HL-60 (cell line): ENCODE results near the gene TBCD.

Source experiments
- DNase-seq, 2 experiments: peaks; one replicate each; pipeline ENCODE4 v3.0.0-alpha.2; 2010 to 2020; ENCODE audit warnings: low read depth in 1 of 2, low spot score in 1 of 2
- H3K27ac ChIP-seq: fragments of 250-450 bp; sonication (Bioruptor Pico); replicated peaks from 2 replicates; pipeline ENCODE4 v1.5.1; 2020; ENCODE audit warnings: mild to moderate bottlenecking, moderate library complexity
- H3K27me3 ChIP-seq: fragments of 250-450 bp; sonication (Bioruptor Pico); 2 replicates; pipeline ENCODE4 v1.5.1; 2021; ENCODE audit warnings: mild to moderate bottlenecking, moderate library complexity; ENCODE audit not compliant: insufficient read depth, poor library complexity, severe bottlenecking
- H3K4me3 ChIP-seq: replicated peaks from 2 replicates; pipeline ENCODE4 v1.5.1; 2011; ENCODE audit warnings: mild to moderate bottlenecking, control low read depth, low read length; ENCODE audit not compliant: insufficient read depth
- GABPA ChIP-seq: IDR thresholded peaks from 2 replicates; pipeline ENCODE4 v1.6.1; 2012; ENCODE audit warnings: low read depth
- POLR2AphosphoS5 ChIP-seq: IDR thresholded peaks from 2 replicates; pipeline ENCODE4 v1.6.1; 2012; ENCODE audit warnings: low read depth
- SPI1 ChIP-seq: IDR thresholded peaks from 2 replicates; pipeline ENCODE4 v1.6.1; 2012; ENCODE audit warnings: low read depth, mild to moderate bottlenecking, borderline replicate concordance
- TF ChIP-seq, protein P1 (sequence below): IDR thresholded peaks from 2 replicates; pipeline ENCODE4 v1.6.1; 2012; ENCODE audit warnings: low read depth; ENCODE audit not compliant: insufficient replicate concordance
- TF ChIP-seq, protein P2 (sequence below): IDR thresholded peaks from one replicate; pipeline ENCODE4 v1.5.1; 2011; ENCODE audit warnings: low read length, control low read depth, inconsistent platforms; ENCODE audit not compliant: insufficient read depth

The TBCD gene

DNA sequence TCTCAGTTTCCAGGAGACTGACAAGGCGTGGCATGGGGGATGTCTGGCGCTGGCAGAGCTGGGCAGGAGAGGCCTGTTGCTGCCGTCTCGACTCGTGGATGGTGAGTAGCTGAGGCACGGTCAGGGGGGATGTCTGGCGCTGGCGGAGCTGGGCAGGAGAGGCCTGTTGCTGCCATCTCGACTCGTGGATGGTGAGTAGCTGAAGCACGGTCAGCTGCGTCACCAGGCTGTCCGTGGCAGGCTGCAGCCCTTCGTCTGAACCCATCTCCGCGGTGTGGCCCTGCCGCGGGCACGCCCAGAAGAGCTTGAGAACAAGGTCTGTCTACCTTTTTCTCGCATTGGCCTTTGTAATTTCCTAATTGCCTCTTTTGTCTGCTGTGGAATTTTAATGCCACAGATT lies 63.0 kb downstream of the TBCD start:
- Histone ChIP-seq H3K27me3 (no peaks in the 10 kb centered on the region), H3K4me3 (no peak overlapping the region), H3K27ac (no peak overlapping the region)
- DNase-seq, result no peak
- TF ChIP-seq, protein P1, sequence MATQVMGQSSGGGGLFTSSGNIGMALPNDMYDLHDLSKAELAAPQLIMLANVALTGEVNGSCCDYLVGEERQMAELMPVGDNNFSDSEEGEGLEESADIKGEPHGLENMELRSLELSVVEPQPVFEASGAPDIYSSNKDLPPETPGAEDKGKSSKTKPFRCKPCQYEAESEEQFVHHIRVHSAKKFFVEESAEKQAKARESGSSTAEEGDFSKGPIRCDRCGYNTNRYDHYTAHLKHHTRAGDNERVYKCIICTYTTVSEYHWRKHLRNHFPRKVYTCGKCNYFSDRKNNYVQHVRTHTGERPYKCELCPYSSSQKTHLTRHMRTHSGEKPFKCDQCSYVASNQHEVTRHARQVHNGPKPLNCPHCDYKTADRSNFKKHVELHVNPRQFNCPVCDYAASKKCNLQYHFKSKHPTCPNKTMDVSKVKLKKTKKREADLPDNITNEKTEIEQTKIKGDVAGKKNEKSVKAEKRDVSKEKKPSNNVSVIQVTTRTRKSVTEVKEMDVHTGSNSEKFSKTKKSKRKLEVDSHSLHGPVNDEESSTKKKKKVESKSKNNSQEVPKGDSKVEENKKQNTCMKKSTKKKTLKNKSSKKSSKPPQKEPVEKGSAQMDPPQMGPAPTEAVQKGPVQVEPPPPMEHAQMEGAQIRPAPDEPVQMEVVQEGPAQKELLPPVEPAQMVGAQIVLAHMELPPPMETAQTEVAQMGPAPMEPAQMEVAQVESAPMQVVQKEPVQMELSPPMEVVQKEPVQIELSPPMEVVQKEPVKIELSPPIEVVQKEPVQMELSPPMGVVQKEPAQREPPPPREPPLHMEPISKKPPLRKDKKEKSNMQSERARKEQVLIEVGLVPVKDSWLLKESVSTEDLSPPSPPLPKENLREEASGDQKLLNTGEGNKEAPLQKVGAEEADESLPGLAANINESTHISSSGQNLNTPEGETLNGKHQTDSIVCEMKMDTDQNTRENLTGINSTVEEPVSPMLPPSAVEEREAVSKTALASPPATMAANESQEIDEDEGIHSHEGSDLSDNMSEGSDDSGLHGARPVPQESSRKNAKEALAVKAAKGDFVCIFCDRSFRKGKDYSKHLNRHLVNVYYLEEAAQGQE, result no peak
- no peak for TF ChIP-seq GABPA
- TF ChIP-seq POLR2AphosphoS5, result no peak
- TF ChIP-seq SPI1, result no peak
- TF ChIP-seq, protein P2, sequence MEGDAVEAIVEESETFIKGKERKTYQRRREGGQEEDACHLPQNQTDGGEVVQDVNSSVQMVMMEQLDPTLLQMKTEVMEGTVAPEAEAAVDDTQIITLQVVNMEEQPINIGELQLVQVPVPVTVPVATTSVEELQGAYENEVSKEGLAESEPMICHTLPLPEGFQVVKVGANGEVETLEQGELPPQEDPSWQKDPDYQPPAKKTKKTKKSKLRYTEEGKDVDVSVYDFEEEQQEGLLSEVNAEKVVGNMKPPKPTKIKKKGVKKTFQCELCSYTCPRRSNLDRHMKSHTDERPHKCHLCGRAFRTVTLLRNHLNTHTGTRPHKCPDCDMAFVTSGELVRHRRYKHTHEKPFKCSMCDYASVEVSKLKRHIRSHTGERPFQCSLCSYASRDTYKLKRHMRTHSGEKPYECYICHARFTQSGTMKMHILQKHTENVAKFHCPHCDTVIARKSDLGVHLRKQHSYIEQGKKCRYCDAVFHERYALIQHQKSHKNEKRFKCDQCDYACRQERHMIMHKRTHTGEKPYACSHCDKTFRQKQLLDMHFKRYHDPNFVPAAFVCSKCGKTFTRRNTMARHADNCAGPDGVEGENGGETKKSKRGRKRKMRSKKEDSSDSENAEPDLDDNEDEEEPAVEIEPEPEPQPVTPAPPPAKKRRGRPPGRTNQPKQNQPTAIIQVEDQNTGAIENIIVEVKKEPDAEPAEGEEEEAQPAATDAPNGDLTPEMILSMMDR, result no peak

DNA sequence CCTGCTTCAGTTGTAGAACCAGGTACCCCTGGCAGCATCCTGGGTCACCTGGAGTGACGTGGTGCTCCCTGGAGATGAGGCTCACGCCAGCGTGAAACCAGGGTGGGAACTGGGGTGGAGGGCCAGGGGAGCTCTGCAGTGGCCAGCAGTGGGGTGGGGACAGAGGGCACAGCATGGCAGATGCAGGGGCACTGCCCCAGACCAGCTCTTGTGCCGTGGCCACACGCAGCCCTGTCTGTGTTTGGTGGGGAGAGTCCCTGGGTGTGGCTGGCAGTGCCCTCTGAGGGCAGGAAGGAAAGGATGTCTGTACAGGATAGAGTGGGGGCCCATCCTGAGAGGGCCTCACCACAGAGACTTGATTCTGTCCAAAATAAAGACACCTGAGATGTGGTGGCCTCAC lies 63.5 kb downstream of the TBCD start:
- Histone ChIP-seq H3K4me3 (no peak overlapping the region), H3K27me3 (no peaks in the 10 kb centered on the region), H3K27ac (no peak overlapping the region)
- DNase-seq, result no peak
- TF ChIP-seq, protein P1, result no peak
- TF ChIP-seq GABPA, result no peak
- TF ChIP-seq POLR2AphosphoS5, result no peak
- TF ChIP-seq, protein P2, result no peak
- TF ChIP-seq SPI1, result no peak

DNA sequence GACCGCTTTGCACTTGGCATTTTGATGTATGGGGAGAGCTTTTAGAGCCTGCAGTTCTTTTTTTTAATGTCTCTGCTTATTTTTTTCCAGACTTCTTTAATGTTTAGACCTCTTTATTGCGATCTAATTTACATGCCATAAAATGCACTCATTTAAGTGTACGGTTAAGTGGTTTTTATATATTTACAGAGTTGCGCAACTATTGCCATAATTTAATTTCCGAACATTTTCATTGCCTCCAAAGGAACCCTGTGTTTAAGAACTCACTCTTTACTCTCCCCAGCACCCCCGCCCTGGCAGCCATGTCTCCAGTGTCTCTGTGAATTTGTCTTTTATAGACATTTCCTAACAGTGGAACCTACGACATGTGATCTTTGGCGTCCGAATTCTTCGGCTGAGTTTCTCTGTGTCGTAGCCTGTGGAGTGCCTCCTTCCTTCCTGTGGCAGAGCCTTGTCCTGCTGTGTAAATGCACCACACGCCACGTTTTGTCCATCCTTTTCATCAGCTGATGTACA lies 64.0 kb downstream of the TBCD start:
- Histone ChIP-seq H3K4me3 (no peak overlapping the region), H3K27ac (no peak overlapping the region), H3K27me3 (no peaks in the 10 kb centered on the region)
- TF ChIP-seq, protein P2, result no peak
- TF ChIP-seq POLR2AphosphoS5 (no peak), SPI1 (no peak), GABPA (no peak)
- TF ChIP-seq, protein P1, result no peak
- DNase-seq, result no peak
